Kidney epithelial cell (primary cell): ENCODE results near the gene INO80B. TPM values are rescaled to one million over a fixed set of nuclear protein-coding genes. Genes with fewer than 3 reads are reported as not detected.
"Not testable (repeated sequence)": the region's sequence is repeated elsewhere in the genome, so short reads cannot be mapped to it uniquely, and the experiment has no call there.

Experiments
- DNase-seq: peaks from one replicate; pipeline ENCODE4 v3.0.0-alpha.2; 2010; ENCODE audit warnings: low read depth
- H3K27me3 ChIP-seq: 2 replicates; pipeline ENCODE4 v1.6.0; 2011; ENCODE audit warnings: low read length; ENCODE audit not compliant: control insufficient read depth, insufficient read depth
- H3K36me3 ChIP-seq: 2 replicates; pipeline ENCODE4 v1.5.1; 2011; ENCODE audit warnings: low read length; ENCODE audit not compliant: control insufficient read depth, insufficient read depth
- H3K4me3 ChIP-seq: 2 replicates; pipeline ENCODE4 v1.5.1; 2011; ENCODE audit warnings: low read depth, mild to moderate bottlenecking, control low read depth, low read length
- total RNA-seq: library from RNA; depleted of rRNA; stranded (reverse); fragments of >200 nt; gene quantifications from 2 replicates; pipeline ENCODE4 v1.2.3, GENCODE V29; 2015
- TF ChIP-seq, protein P1 (sequence below): IDR thresholded peaks from 2 replicates; pipeline ENCODE4 v1.5.1; 2011; ENCODE audit warnings: mild to moderate bottlenecking, moderate library complexity, low read length, control low read depth, inconsistent platforms; ENCODE audit not compliant: insufficient read depth, poor library complexity, severe bottlenecking

The INO80B gene
- total RNA-seq, 1 donor from 2014 or later: 31.3 TPM

- no peak for DNase-seq
- Histone ChIP-seq H3K4me3 (peak within 1 kb of the TSS; percentile 72), H3K36me3 (no peaks in the 10 kb centered on the region), H3K27me3 (no peaks in the 10 kb centered on the region)
- TF ChIP-seq, protein P1, sequence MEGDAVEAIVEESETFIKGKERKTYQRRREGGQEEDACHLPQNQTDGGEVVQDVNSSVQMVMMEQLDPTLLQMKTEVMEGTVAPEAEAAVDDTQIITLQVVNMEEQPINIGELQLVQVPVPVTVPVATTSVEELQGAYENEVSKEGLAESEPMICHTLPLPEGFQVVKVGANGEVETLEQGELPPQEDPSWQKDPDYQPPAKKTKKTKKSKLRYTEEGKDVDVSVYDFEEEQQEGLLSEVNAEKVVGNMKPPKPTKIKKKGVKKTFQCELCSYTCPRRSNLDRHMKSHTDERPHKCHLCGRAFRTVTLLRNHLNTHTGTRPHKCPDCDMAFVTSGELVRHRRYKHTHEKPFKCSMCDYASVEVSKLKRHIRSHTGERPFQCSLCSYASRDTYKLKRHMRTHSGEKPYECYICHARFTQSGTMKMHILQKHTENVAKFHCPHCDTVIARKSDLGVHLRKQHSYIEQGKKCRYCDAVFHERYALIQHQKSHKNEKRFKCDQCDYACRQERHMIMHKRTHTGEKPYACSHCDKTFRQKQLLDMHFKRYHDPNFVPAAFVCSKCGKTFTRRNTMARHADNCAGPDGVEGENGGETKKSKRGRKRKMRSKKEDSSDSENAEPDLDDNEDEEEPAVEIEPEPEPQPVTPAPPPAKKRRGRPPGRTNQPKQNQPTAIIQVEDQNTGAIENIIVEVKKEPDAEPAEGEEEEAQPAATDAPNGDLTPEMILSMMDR: no peak
Observed at GRCh38 chr2:74441690-74442482, 13.0 kb upstream of the INO80B start, which contains the start of gene RTKN. Gene RTKN, minus strand, starts transcription at chr2:74441937. Its CDS starts 121 bp downstream, at chr2:74441816.

DNA sequence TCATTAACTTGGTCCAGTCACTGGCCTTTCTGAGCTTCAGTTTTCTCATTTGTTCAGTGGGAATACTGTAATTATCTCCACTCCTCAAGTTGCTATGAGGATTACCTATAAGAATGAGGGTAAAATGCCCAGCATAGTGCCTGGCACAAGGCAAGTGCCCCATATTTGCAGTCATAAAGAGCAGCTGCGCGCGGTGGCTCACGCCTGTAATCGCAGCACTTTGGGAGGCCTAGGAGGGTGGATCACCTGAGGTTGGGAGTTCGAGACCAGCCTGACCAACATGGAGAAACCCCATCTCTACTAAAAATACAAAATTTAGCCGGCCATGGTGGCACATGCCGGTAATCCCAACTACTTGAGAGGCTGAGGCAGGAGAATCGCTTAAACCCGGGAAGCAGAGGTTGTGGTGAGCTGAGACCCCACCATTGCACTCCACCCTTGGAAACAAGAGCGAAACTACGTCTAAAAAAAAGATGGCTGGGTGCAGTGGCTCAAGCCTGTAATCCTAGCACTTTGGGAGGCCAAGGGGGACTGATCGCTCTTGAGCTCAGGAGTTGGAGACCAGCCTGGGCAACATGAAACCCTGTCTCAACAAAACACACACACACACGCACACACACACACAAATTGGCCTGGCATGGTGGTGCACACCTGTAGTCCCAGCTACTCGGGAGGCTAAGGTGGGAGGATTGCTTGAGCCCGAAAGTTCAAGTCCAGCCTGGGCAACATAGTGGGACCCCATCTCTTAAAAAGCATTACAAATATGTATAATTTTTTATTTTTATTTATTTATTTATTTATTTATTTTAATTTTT lies 12.2 kb upstream of the INO80B start:
- not testable (repeated sequence) for H3K36me3 ChIP-seq, DNase-seq, H3K27me3 ChIP-seq
- H3K4me3 ChIP-seq: peak overlapping the region; percentile 72

DNA sequence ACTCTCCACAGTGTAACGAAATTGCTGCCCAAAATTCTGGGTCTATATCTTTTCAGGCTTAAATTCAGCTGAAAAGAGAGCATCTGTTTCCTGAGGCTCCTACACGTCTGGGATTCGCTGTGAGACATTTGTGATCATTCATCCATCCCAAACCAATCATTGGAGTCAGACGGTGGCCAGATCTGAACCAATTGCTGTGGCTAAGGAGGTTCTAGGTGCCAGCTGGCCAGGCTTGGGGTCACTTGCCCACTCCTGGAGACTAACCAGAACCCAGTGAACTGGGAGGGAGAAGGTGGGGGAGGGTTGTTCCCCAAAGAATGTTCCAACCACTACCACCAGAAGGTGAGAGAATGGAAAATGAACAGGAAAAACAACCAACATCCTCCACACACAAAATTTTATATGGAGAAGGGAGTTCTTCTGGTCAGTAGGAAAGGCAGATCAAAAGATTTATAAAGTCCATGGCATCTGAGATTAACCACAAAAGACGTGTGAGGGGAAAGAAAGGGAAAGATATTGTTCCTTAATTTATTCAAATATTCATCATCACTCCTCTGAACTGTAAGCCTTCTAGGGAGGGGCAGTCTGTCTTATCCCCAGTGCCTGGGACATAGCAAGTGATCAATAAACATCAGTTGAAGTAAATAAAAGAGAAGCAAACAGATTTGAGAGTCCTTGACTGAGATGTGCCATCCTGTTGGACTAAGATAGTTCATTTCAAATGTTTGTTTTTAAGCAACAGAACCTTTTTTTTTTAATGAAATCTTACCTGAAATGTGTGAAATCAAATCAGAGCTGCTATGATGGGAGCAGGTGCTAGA lies 10.2 kb upstream of the INO80B start:
- DNase-seq: no peak
- H3K4me3 ChIP-seq: no peak overlapping the region
- TF ChIP-seq, protein P1: no peak
- H3K27me3 ChIP-seq: no peaks in the 10 kb centered on the region
- H3K36me3 ChIP-seq: no peaks in the 10 kb centered on the region

DNA sequence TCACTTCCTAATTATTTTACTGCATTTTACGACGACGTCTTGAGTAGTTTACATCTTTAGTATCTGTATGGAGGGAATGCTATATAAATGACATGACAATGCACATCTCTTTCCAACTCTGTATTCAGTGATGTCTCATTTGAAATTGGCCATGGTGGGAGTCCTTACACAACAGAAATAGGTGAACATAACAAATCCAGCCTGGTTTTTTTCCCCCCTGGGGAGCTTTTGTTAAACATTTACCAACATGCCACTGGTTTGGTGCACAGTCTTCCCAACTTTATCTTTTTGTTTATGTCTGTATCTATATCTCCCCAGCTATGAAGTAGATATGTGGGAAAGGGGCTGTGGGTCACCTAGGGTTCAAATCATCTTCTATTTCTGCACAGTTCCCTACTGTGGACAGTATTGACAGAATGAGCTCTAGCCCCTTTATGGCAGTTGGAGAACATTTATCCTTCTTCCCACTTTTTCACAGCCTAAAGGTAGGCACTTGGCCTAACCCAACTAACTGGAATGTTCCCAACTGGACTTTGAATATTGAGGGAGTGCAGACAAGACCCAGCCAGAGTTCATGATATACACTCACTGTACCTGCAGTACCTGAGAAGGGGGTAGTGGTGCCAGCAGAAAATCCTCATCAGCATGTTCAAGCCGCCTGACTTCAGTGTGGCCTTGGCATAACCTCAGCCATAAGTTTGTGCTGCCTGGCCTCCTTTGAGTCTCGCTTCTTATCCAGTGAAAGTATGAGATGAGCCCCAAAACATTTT lies 7.5 kb upstream of the INO80B start:
- Histone ChIP-seq H3K27me3 (no peaks in the 10 kb centered on the region), H3K36me3 (no peaks in the 10 kb centered on the region), H3K4me3 (no peak overlapping the region)
- DNase-seq: no peak
- TF ChIP-seq, protein P1: no peak

GRCh38 chr2:74448771-74449170 lies 6.1 kb upstream of the INO80B start:
- Histone ChIP-seq H3K36me3 (no peaks in the 10 kb centered on the region), H3K27me3 (no peaks in the 10 kb centered on the region), H3K4me3 (no peak overlapping the region)
- no peak for DNase-seq
- TF ChIP-seq, protein P1: no peak
